GM23338 (cell line): Measurements from ENCODE around the gene COL1A1. TPM values are rescaled to one million over a fixed set of nuclear protein-coding genes. Genes with fewer than 3 reads are reported as not detected.

Source experiments
- ATAC-seq: fragments of 200-7000 bp; cut with Tn5 transposase; 3 replicates; pipeline ENCODE4 v1.9.1; 2020
- DNase-seq: peaks from one replicate; pipeline ENCODE4 v3.0.0-alpha.2; 2015; ENCODE audit warnings: low spot score
- H2AFZ ChIP-seq: fragments of 200-600 bp; sonication (generic); 2 replicates; pipeline ENCODE4 v1.8.0; 2016; ENCODE audit warnings: antibody characterized with exemption, mild to moderate bottlenecking, moderate library complexity
- H3F3A ChIP-seq: fragments of 200-600 bp; sonication (generic); replicated peaks from 2 replicates; pipeline ENCODE4 v1.8.0; 2017; ENCODE audit warnings: antibody characterized with exemption, mixed run types, low read depth
- H3K27ac ChIP-seq: fragments of 200-600 bp; sonication (generic); 2 replicates; pipeline ENCODE4 v1.6.1; 2016; ENCODE audit warnings: low read depth
- H3K27me3 ChIP-seq: fragments of 200-600 bp; sonication (generic); 2 replicates; pipeline ENCODE4 v1.8.0; 2016; ENCODE audit warnings: mild to moderate bottlenecking, mixed run types, moderate library complexity; ENCODE audit not compliant: insufficient read depth
- H3K36me3 ChIP-seq: fragments of 200-600 bp; sonication (generic); 2 replicates; pipeline ENCODE4 v1.8.0; 2016; ENCODE audit warnings: mild to moderate bottlenecking; ENCODE audit not compliant: insufficient read depth
- H3K4me1 ChIP-seq: fragments of 200-600 bp; sonication (generic); 2 replicates; pipeline ENCODE4 v1.8.0; 2016; ENCODE audit warnings: mild to moderate bottlenecking, moderate library complexity; ENCODE audit not compliant: insufficient read depth
- H3K4me2 ChIP-seq: fragments of 200-600 bp; sonication (generic); 2 replicates; pipeline ENCODE4 v1.7.1; 2017; ENCODE audit warnings: mixed run types
- H3K4me3 ChIP-seq: fragments of 200-600 bp; sonication (generic); 2 replicates; pipeline ENCODE4 v1.6.1; 2016; ENCODE audit warnings: mixed run types
- H3K79me2 ChIP-seq: fragments of 200-600 bp; sonication (generic); replicated peaks from 2 replicates; pipeline ENCODE4 v1.8.0; 2017; ENCODE audit warnings: mild to moderate bottlenecking; ENCODE audit not compliant: insufficient read depth
- H3K9me2 ChIP-seq: fragments of 200-600 bp; sonication (generic); 2 replicates; pipeline ENCODE4 v1.8.0; 2017; ENCODE audit not compliant: insufficient read depth
- H4K20me1 ChIP-seq: fragments of 200-600 bp; sonication (generic); replicated peaks from 2 replicates; pipeline ENCODE4 v1.8.0; 2017; ENCODE audit warnings: mild to moderate bottlenecking; ENCODE audit not compliant: insufficient read depth
- H3K27ac Mint-ChIP-seq: 2 replicates; pipeline ENCODE4 v1.8.0; 2020; ENCODE audit warnings: inconsistent platforms, mild to moderate bottlenecking, moderate library complexity, mixed read lengths
- H3K27me3 Mint-ChIP-seq: 3 replicates; pipeline ENCODE4 v1.8.0; 2022; ENCODE audit warnings: low read depth, mild to moderate bottlenecking, moderate library complexity, mixed read lengths, inconsistent platforms; ENCODE audit not compliant: insufficient read depth, poor library complexity
- H3K36me3 Mint-ChIP-seq: 3 replicates; pipeline ENCODE4 v1.8.0; 2021; ENCODE audit warnings: low read depth, mild to moderate bottlenecking, inconsistent platforms, moderate library complexity, mixed read lengths
- H3K4me1 Mint-ChIP-seq: 3 replicates; pipeline ENCODE4 v1.8.0; 2020; ENCODE audit warnings: mild to moderate bottlenecking, inconsistent platforms, mixed read lengths
- H3K4me3 Mint-ChIP-seq: 3 replicates; pipeline ENCODE4 v1.8.0; 2021; ENCODE audit warnings: moderate library complexity, mild to moderate bottlenecking, inconsistent platforms, mixed read lengths
- H3K9me3 Mint-ChIP-seq: 3 replicates; pipeline ENCODE4 v1.8.0; 2020; ENCODE audit warnings: moderate library complexity, mild to moderate bottlenecking, inconsistent platforms, mixed read lengths
- CREB1 ChIP-seq: fragments of 250-450 bp; sonication (Bioruptor Pico); IDR thresholded peaks from 2 replicates; pipeline ENCODE4 v1.5.0; 2020; ENCODE audit warnings: low read depth, mild to moderate bottlenecking, moderate library complexity
- EZH2 ChIP-seq: fragments of 200-600 bp; sonication (generic); IDR thresholded peaks from one replicate; pipeline ENCODE4 v1.8.0; 2017; ENCODE audit warnings: antibody characterized with exemption, mild to moderate bottlenecking, low read depth; ENCODE audit not compliant: unreplicated experiment
- EZH2phosphoT487 ChIP-seq: fragments of 200-600 bp; sonication (generic); IDR thresholded peaks from one replicate; pipeline ENCODE4 v1.8.1; 2018; ENCODE audit warnings: antibody characterized with exemption; ENCODE audit not compliant: unreplicated experiment
- JUNB ChIP-seq: IDR thresholded peaks from one replicate; pipeline ENCODE4 v1.6.1; 2016; ENCODE audit warnings: antibody characterized with exemption; ENCODE audit not compliant: unreplicated experiment
- NANOG ChIP-seq: IDR thresholded peaks from 2 replicates; pipeline ENCODE4 v1.6.1; 2016; ENCODE audit warnings: antibody characterized with exemption, borderline replicate concordance
- POLR2AphosphoS5 ChIP-seq: IDR thresholded peaks from 2 replicates; pipeline ENCODE4 v1.6.1; 2016; ENCODE audit warnings: antibody characterized with exemption, low read depth
- STAT1 ChIP-seq: IDR thresholded peaks from one replicate; pipeline ENCODE4 v1.6.1; 2016; ENCODE audit warnings: antibody characterized with exemption; ENCODE audit not compliant: unreplicated experiment
- ZNF114 ChIP-seq: fragments of 250-450 bp; sonication (Bioruptor Pico); IDR thresholded peaks from 2 replicates; pipeline ENCODE4 v1.5.0; 2020; ENCODE audit warnings: mild to moderate bottlenecking, moderate library complexity
- ZNF331 ChIP-seq: fragments of 250-450 bp; sonication (Bioruptor Pico); IDR thresholded peaks from 2 replicates; pipeline ENCODE4 v1.5.0; 2020; ENCODE audit warnings: low read depth, mild to moderate bottlenecking, moderate library complexity
- polyA plus RNA-seq: library from polyadenylated mRNA; unstranded; fragments of >200 nt; fragmentation: Nextera tagmentation; extraction: Ambion mirVana; gene quantifications from 2 replicates; pipeline ENCODE4 v1.2.1, GENCODE V29; 2016
- total RNA-seq: library from RNA; depleted of rRNA; stranded (reverse); fragments of >200 nt; shearing (Covaris generic); gene quantifications from 2 replicates; pipeline ENCODE4 v1.2.3, GENCODE V29; 2014
- TF ChIP-seq, protein P1 (sequence below): IDR thresholded peaks from 2 replicates; pipeline ENCODE4 v1.6.1; 2016; ENCODE audit warnings: antibody characterized with exemption
- TF ChIP-seq, protein P2 (sequence below): fragments of 250-450 bp; sonication (Bioruptor Pico); IDR thresholded peaks from 2 replicates; pipeline ENCODE4 v1.5.0; 2020; ENCODE audit warnings: mild to moderate bottlenecking, moderate library complexity
- TF ChIP-seq, protein P3 (sequence below): IDR thresholded peaks from one replicate; pipeline ENCODE4 v1.6.1; 2018; ENCODE audit warnings: antibody characterized with exemption; ENCODE audit not compliant: unreplicated experiment
- TF ChIP-seq, protein P4 (sequence below), 2 experiments: fragments of 200-600 bp in 1 of 2; sonication (generic) in 1 of 2; conservative IDR thresholded peaks; 2 replicates each; pipeline versions ENCODE4 v1.5.1 to v1.6.1; 2016 to 2017; ENCODE audit warnings: antibody characterized with exemption in 2 of 2, low read depth in 2 of 2, mild to moderate bottlenecking in 2 of 2, moderate library complexity in 1 of 2

The COL1A1 gene
- total and polyA plus RNA-seq, 2 experiments from 2014 or later = 21.2 to 34.3 TPM

- Histone ChIP-seq H3K27me3 (no peaks in the 10 kb centered on the region), H3K36me3 (no peaks in the 10 kb centered on the region), H3F3A (no peaks in the 10 kb centered on the region), H3K27ac (no peak overlapping the region), H2AFZ (no peak overlapping the region), H3K79me2 (no peaks in the 10 kb centered on the region), H4K20me1 (no peaks in the 10 kb centered on the region), H3K4me2 (no peak overlapping the region), H3K4me1 (peaks cover 19% of the 10 kb centered on the region), H3K4me3 (no peak overlapping the region), H3K9me2 (no peaks in the 10 kb centered on the region)
- Mint-ChIP-seq H3K9me3 (no peaks in the 10 kb centered on the region), H3K27me3 (peaks cover 11% of the 10 kb centered on the region), H3K36me3 (peaks cover 26% of the 10 kb centered on the region), H3K4me3 (no peak overlapping the region), H3K27ac (no peak overlapping the region), H3K4me1 (peaks cover 21% of the 10 kb centered on the region)
- ATAC-seq (no peak), DNase-seq (no peak)
- TF ChIP-seq, protein P1, sequence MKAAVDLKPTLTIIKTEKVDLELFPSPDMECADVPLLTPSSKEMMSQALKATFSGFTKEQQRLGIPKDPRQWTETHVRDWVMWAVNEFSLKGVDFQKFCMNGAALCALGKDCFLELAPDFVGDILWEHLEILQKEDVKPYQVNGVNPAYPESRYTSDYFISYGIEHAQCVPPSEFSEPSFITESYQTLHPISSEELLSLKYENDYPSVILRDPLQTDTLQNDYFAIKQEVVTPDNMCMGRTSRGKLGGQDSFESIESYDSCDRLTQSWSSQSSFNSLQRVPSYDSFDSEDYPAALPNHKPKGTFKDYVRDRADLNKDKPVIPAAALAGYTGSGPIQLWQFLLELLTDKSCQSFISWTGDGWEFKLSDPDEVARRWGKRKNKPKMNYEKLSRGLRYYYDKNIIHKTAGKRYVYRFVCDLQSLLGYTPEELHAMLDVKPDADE = no peak
- TF ChIP-seq EZH2 (no peak), JUNB (no peak), EZH2phosphoT487 (no peak), NANOG (no peak), ZNF331 (CRISPR knock-in tag) (no peak), STAT1 (no peak), CREB1 (CRISPR knock-in tag) (no peak), POLR2AphosphoS5 (no peak), ZNF114 (CRISPR knock-in tag) (no peak)
- TF ChIP-seq, protein P2, sequence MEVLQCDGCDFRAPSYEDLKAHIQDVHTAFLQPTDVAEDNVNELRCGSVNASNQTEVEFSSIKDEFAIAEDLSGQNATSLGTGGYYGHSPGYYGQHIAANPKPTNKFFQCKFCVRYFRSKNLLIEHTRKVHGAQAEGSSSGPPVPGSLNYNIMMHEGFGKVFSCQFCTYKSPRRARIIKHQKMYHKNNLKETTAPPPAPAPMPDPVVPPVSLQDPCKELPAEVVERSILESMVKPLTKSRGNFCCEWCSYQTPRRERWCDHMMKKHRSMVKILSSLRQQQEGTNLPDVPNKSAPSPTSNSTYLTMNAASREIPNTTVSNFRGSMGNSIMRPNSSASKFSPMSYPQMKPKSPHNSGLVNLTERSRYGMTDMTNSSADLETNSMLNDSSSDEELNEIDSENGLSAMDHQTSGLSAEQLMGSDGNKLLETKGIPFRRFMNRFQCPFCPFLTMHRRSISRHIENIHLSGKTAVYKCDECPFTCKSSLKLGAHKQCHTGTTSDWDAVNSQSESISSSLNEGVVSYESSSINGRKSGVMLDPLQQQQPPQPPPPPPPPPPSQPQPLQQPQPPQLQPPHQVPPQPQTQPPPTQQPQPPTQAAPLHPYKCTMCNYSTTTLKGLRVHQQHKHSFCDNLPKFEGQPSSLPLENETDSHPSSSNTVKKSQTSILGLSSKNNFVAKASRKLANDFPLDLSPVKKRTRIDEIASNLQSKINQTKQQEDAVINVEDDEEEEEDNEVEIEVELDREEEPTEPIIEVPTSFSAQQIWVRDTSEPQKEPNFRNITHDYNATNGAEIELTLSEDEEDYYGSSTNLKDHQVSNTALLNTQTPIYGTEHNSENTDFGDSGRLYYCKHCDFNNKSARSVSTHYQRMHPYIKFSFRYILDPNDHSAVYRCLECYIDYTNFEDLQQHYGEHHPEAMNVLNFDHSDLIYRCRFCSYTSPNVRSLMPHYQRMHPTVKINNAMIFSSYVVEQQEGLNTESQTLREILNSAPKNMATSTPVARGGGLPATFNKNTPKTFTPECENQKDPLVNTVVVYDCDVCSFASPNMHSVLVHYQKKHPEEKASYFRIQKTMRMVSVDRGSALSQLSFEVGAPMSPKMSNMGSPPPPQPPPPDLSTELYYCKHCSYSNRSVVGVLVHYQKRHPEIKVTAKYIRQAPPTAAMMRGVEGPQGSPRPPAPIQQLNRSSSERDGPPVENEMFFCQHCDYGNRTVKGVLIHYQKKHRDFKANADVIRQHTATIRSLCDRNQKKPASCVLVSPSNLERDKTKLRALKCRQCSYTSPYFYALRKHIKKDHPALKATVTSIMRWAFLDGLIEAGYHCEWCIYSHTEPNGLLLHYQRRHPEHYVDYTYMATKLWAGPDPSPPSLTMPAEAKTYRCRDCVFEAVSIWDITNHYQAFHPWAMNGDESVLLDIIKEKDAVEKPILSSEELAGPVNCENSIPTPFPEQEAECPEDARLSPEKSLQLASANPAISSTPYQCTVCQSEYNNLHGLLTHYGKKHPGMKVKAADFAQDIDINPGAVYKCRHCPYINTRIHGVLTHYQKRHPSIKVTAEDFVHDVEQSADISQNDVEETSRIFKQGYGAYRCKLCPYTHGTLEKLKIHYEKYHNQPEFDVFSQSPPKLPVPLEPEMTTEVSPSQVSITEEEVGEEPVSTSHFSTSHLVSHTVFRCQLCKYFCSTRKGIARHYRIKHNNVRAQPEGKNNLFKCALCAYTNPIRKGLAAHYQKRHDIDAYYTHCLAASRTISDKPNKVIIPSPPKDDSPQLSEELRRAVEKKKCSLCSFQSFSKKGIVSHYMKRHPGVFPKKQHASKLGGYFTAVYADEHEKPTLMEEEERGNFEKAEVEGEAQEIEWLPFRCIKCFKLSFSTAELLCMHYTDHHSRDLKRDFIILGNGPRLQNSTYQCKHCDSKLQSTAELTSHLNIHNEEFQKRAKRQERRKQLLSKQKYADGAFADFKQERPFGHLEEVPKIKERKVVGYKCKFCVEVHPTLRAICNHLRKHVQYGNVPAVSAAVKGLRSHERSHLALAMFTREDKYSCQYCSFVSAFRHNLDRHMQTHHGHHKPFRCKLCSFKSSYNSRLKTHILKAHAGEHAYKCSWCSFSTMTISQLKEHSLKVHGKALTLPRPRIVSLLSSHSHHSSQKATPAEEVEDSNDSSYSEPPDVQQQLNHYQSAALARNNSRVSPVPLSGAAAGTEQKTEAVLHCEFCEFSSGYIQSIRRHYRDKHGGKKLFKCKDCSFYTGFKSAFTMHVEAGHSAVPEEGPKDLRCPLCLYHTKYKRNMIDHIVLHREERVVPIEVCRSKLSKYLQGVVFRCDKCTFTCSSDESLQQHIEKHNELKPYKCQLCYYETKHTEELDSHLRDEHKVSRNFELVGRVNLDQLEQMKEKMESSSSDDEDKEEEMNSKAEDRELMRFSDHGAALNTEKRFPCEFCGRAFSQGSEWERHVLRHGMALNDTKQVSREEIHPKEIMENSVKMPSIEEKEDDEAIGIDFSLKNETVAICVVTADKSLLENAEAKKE (CRISPR knock-in tag) = no peak
- TF ChIP-seq, protein P3, sequence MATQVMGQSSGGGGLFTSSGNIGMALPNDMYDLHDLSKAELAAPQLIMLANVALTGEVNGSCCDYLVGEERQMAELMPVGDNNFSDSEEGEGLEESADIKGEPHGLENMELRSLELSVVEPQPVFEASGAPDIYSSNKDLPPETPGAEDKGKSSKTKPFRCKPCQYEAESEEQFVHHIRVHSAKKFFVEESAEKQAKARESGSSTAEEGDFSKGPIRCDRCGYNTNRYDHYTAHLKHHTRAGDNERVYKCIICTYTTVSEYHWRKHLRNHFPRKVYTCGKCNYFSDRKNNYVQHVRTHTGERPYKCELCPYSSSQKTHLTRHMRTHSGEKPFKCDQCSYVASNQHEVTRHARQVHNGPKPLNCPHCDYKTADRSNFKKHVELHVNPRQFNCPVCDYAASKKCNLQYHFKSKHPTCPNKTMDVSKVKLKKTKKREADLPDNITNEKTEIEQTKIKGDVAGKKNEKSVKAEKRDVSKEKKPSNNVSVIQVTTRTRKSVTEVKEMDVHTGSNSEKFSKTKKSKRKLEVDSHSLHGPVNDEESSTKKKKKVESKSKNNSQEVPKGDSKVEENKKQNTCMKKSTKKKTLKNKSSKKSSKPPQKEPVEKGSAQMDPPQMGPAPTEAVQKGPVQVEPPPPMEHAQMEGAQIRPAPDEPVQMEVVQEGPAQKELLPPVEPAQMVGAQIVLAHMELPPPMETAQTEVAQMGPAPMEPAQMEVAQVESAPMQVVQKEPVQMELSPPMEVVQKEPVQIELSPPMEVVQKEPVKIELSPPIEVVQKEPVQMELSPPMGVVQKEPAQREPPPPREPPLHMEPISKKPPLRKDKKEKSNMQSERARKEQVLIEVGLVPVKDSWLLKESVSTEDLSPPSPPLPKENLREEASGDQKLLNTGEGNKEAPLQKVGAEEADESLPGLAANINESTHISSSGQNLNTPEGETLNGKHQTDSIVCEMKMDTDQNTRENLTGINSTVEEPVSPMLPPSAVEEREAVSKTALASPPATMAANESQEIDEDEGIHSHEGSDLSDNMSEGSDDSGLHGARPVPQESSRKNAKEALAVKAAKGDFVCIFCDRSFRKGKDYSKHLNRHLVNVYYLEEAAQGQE = no peak
- TF ChIP-seq, protein P4, sequence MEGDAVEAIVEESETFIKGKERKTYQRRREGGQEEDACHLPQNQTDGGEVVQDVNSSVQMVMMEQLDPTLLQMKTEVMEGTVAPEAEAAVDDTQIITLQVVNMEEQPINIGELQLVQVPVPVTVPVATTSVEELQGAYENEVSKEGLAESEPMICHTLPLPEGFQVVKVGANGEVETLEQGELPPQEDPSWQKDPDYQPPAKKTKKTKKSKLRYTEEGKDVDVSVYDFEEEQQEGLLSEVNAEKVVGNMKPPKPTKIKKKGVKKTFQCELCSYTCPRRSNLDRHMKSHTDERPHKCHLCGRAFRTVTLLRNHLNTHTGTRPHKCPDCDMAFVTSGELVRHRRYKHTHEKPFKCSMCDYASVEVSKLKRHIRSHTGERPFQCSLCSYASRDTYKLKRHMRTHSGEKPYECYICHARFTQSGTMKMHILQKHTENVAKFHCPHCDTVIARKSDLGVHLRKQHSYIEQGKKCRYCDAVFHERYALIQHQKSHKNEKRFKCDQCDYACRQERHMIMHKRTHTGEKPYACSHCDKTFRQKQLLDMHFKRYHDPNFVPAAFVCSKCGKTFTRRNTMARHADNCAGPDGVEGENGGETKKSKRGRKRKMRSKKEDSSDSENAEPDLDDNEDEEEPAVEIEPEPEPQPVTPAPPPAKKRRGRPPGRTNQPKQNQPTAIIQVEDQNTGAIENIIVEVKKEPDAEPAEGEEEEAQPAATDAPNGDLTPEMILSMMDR (conservative IDR thresholded peaks at IDR 0.05; ENCODE audit: low read depth in 2 of 2) = no peak
Measured at GRCh38 chr17:50187751-50188530, 13.5 kb downstream of the COL1A1 start.
